ENCODE results near the gene CTAG1A. TPM values are rescaled to one million over a fixed set of nuclear protein-coding genes. Genes with fewer than 3 reads are reported as not detected.

Gene CTAG1A
- total RNA-seq, 4 donors from 2014 or later, result not detected

- WGBS, 2 donors, result 9 to 19% methylated on average over 3 of the region's 3 CpGs
- H3K4me3 ChIP-seq (ENCODE audit: low read depth, poor library complexity, severe bottlenecking), result no peak overlapping the region
- no peak for TF ChIP-seq CTCF (IDR thresholded peaks at IDR 0.05)
- TF ChIP-seq POLR2A (IDR thresholded peaks at IDR 0.05), result no peak
- peak in 1 of 2 donors; percentile 81 for DNase-seq (ENCODE audit: low spot score in 2 of 2)
- intact Hi-C loops (cut with DNase I; ENCODE audit: low total_unique reads), result no loop called here
These were observed 11.5 kb downstream of the CTAG1A start for GRCh38 chrX:154596290-154596929.

GRCh38 chrX:154597221-154597620 lies 12.3 kb downstream of the CTAG1A start:
- intact Hi-C loops (cut with DNase I; ENCODE audit: low total_unique reads), result no loop called here
- 72 to 80% methylated on average over 12 of the region's 12 CpGs for WGBS, 2 donors
- no peak for TF ChIP-seq POLR2A (IDR thresholded peaks at IDR 0.05)
- no peak for TF ChIP-seq CTCF (IDR thresholded peaks at IDR 0.05)
- no peak overlapping the region for H3K4me3 ChIP-seq (ENCODE audit: low read depth, poor library complexity, severe bottlenecking)
- peak in 1 of 2 donors; percentile 59 for DNase-seq (ENCODE audit: low spot score in 2 of 2)

DNA sequence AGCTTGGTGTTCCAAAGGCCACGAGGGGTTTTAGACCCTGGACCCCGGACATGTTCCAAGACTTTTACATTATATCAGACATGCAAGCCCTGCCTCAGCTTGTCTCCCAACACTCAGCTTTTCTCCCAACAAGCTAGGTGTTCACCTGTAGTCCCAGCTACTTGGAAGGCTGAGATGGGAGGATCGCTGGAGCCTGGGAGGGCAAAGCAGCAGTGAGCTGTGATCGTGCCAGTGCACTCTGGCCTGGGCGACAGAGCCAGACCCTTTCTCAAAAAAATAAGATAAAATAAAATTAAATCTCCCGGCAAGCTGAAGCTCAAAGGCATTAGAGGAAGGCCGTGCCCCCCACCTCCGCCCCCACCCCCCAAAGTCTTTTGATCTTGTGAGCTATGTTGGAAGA lies 13.7 kb downstream of the CTAG1A start:
- DNase-seq (ENCODE audit: low spot score in 2 of 2), result no peak
- intact Hi-C loops (cut with DNase I; ENCODE audit: low total_unique reads), result no loop called here
- TF ChIP-seq CTCF (IDR thresholded peaks at IDR 0.05) (no peak), POLR2A (IDR thresholded peaks at IDR 0.05) (no peak)
- 75 to 79% methylated on average over 8 of the region's 8 CpGs for WGBS, 2 donors
- no peak overlapping the region for H3K4me3 ChIP-seq (ENCODE audit: low read depth, poor library complexity, severe bottlenecking)

GRCh38 chrX:154599531-154599930 lies 14.6 kb downstream of the CTAG1A start:
- intact Hi-C loops (cut with DNase I; ENCODE audit: low total_unique reads), result no loop called here
- no peak overlapping the region for H3K4me3 ChIP-seq (ENCODE audit: low read depth, poor library complexity, severe bottlenecking)
- 87 to 97% methylated on average over 13 to 14 of the region's 14 CpGs for WGBS, 2 donors
- peak in 1 of 2 donors; percentile 81 for DNase-seq (ENCODE audit: low spot score in 2 of 2)
- TF ChIP-seq POLR2A (IDR thresholded peaks at IDR 0.05) (no peak), CTCF (IDR thresholded peaks at IDR 0.05) (no peak)

DNA sequence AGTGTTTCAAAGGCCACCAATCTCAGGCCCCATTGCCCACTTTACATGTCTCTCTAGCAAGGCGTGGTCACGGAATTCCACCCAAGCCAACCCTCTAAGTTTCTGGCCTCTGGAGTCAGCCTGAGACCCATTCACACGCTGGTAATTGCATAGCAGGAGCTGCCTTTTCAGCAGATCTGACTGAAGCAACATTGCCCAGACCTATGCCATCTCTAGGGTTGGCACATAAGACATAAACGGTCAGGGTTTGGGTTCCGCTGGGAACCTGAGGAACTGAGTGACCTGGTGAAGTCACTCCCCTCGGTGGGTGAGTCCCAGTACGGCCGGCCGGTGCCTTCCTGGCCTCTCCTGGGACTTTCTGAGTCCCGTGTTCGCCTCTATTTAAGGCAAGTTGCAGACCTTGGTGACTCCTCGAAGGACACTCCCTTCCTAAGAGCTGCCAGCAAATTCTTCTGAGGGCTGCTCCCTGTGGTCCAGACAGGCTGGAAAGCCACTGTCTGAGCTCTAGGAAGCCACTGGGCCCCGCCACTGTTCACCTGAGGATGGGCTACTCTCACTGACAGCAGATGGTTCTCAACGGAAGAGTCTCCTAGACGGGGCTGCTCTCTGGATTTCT lies 15.9 kb downstream of the CTAG1A start:
- DNase-seq (ENCODE audit: low spot score in 2 of 2), result peak in 1 of 2 donors; percentile 64
- TF ChIP-seq CTCF (IDR thresholded peaks at IDR 0.05) (no peak), POLR2A (IDR thresholded peaks at IDR 0.05) (no peak)
- no peak overlapping the region for H3K4me3 ChIP-seq (ENCODE audit: low read depth, poor library complexity, severe bottlenecking)
- intact Hi-C loops (cut with DNase I; ENCODE audit: low total_unique reads), result no loop called here
- 43 to 85% methylated on average over 8 to 15 of the region's 15 CpGs for WGBS, 2 donors

Measured in lower leg skin (tissue), 4 donors.